HepG2 (cell line): ENCODE results near the gene DHX16. TPM values are rescaled to one million over a fixed set of nuclear protein-coding genes. Genes with fewer than 3 reads are reported as not detected.
A peak's percentile ranks its signal among the peaks of the same experiment; 100 is the strongest.

ENCODE experiments used
- KLF12 ChIP-seq: sonication (generic); formaldehyde crosslinking; IDR thresholded peaks from 2 replicates; pipeline ENCODE4 v1.4.0; 2020; ENCODE audit warnings: missing genetic modification reagents, borderline replicate concordance
- MLXIP ChIP-seq: sonication (generic); formaldehyde crosslinking; IDR thresholded peaks from 2 replicates; pipeline ENCODE4 v1.9.0; 2021; ENCODE audit warnings: missing genetic modification reagents, borderline replicate concordance
- POGZ ChIP-seq: sonication (generic); formaldehyde crosslinking; IDR thresholded peaks from 2 replicates; pipeline ENCODE4 v1.4.0; 2020; ENCODE audit warnings: mild to moderate bottlenecking, missing genetic modification reagents
- RBFOX2 ChIP-seq: fragments of 200-400 bp; formaldehyde crosslinking; IDR thresholded peaks from 2 replicates; pipeline ENCODE4 v1.6.1; 2017; ENCODE audit warnings: low read depth, mild to moderate bottlenecking, low read length
- ZFP62 ChIP-seq: sonication (generic); formaldehyde crosslinking; IDR thresholded peaks from 2 replicates; pipeline ENCODE4 v1.4.0; 2020; ENCODE audit warnings: missing genetic modification reagents
- ZMAT3 ChIP-seq: sonication (generic); formaldehyde crosslinking; conservative IDR thresholded peaks from 2 replicates; pipeline ENCODE4 v1.7.0; 2021; ENCODE audit warnings: missing genetic modification reagents
- ZNF280D ChIP-seq: sonication (generic); formaldehyde crosslinking; IDR thresholded peaks from 2 replicates; pipeline ENCODE4 v1.5.1; 2020; ENCODE audit warnings: mild to moderate bottlenecking, missing genetic modification reagents
- ZNF407 ChIP-seq: sonication (generic); formaldehyde crosslinking; IDR thresholded peaks from one replicate; pipeline ENCODE4 v1.5.1; 2020; ENCODE audit warnings: mild to moderate bottlenecking, missing genetic modification reagents; ENCODE audit errors: not compliant biosample characterization
- ZNF503 ChIP-seq: sonication (generic); formaldehyde crosslinking; IDR thresholded peaks from 2 replicates; pipeline ENCODE4 v1.4.0; 2020; ENCODE audit warnings: missing genetic modification reagents
- ZNF607 ChIP-seq: sonication (generic); formaldehyde crosslinking; IDR thresholded peaks from 2 replicates; pipeline ENCODE4 v1.5.1; 2020; ENCODE audit warnings: missing genetic modification reagents, mild to moderate bottlenecking, borderline replicate concordance
- ZNF709 ChIP-seq: sonication (generic); formaldehyde crosslinking; IDR thresholded peaks from 2 replicates; pipeline ENCODE4 v1.5.0; 2020; ENCODE audit warnings: mild to moderate bottlenecking, missing genetic modification reagents
- polyA plus RNA-seq, 8 experiments: library from polyadenylated mRNA; depleted of rRNA in 3 of 8; stranded (reverse) in 7 of 8; unstranded in 1 of 8; fragments of >200 nt; fragmentation: Illumina TruSeq in 4 of 8; extraction: Trizol in 4 of 8; gene quantifications; 2 replicates each; pipeline versions ENCODE4 v1.2.1 to v1.2.3, GENCODE V29; 2011 to 2016; ENCODE audit warnings: low read depth in 4 of 8, missing spikeins in 1 of 8, mixed read lengths in 1 of 8; ENCODE audit not compliant: insufficient read depth in 1 of 8
- total RNA-seq, 5 experiments: library from RNA; depleted of rRNA; stranded (reverse); fragments of >200 nt; fragmentation: Illumina TruSeq; extraction: Trizol; gene quantifications; 2 replicates each; pipeline ENCODE4 v1.2.3, GENCODE V29; 2016; ENCODE audit warnings: low read depth in 1 of 5

Gene DHX16
- total and polyA plus RNA-seq, 2 of the 13 experiments (the other 11 are each of a cell fraction or from before 2014, with no cell fraction given): 57.0 to 58.5 TPM

- TF ChIP-seq ZNF709 (CRISPR knock-in tag) (peak; percentile 21; the same call in 1 of the 2 replicates), ZNF407 (CRISPR knock-in tag) (peak; percentile 38), ZMAT3 (peak; percentile 73; the same call in 1 of the 2 replicates), KLF12 (CRISPR knock-in tag) (peak; percentile 89; the same call in 1 of the 2 replicates), RBFOX2 (peak; percentile 82; the same call in 1 of the 2 replicates), POGZ (CRISPR knock-in tag) (peak; percentile 96), ZNF280D (CRISPR knock-in tag) (peak; percentile 87), ZFP62 (CRISPR knock-in tag) (no peak), MLXIP (CRISPR knock-in tag) (no peak), ZNF503 (CRISPR knock-in tag) (0 out of 2 replicates have a peak, but pooled peaks have one; percentile 78), ZNF607 (CRISPR knock-in tag) (peak; percentile 78; the same call in 1 of the 2 replicates)
These were observed 44.5 kb upstream of the DHX16 start, which contains the start of gene MDC1 (continued) for GRCh38 chr6:30717129-30717844.
